GM18858 (cell line): Measurements from ENCODE around the gene CERK.

ENCODE experiments used
- ATAC-seq: cut with Tn5 transposase; IDR thresholded peaks from one replicate; pipeline ENCODE4 v1.9.1; 2021; ENCODE audit not compliant: unreplicated experiment

The CERK gene

GRCh38 chr22:46703171-46703995, 34.7 kb downstream of the CERK start:
- no peak for ATAC-seq

DNA sequence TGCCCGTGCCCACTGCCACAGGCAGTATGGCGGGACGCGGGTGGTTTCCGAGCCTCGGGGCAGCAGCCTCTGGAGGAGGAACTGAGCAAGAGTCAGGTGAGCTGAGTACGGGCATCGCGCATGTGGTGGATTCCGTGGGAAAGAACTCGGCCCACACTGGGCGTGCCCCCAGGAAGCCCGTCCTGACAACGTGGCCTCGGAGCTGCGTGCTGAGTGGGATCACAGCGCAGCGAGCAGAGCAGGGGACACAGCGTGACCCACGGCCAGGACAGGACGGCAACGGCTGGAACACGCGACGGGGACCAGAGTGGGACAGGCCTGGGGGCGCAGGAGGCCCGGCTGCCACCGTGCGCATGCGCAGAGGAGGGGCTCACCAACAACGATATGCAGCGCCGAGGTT, 36.8 kb downstream of the CERK start:
- ATAC-seq: no peak

GRCh38 chr22:46699091-46699490, 39.0 kb downstream of the CERK start:
- ATAC-seq: no peak

GRCh38 chr22:46697811-46698515, 40.1 kb downstream of the CERK start:
- ATAC-seq: no peak

- ATAC-seq: no peak
Measured at GRCh38 chr22:46696614-46697013, 41.4 kb downstream of the CERK start.

- ATAC-seq: no peak
Measured at GRCh38 chr22:46696229-46696518, 41.9 kb downstream of the CERK start.

DNA sequence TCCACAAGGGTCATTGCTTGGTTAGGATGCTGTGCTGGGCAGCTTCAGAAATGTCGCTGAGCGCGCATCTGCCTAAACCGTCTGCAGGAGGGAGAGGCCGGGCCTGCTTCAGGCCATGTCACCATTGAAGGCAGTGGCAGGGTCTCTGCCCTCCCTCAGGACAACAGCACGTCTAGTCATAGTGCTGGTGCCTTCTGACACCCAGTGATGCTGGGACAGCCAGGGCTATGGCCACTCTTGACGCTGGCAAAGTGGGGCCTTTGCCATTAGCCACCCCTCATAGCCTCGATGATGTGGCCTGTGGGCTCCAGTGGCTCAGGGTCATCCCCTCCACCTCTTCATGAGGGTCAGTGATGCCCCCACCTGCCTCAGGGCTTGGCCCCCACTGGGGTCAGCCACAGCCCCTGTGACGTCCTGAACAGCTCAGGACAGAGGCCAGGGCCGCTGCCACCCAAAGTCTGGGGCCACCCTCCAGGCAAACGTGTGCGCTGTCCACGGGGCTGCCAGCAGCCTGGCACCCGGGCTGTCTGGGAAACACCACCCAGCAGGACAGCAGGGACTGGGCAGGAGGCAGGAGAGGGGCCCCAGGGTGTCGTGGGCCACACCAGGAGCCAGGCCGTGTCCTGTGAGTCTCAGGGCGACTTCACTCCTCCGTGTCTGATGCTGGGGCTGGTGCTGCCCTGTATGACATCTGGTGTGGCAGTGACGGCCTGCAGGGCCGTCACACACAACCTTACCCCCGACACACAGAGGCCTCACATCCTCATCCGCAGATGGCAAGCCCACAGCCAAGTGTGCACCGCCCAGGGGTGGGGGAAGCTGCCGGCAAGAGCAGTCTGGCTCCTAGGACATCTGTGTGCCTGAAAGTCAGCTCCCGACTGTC, 42.5 kb downstream of the CERK start:
- no peak for ATAC-seq

DNA sequence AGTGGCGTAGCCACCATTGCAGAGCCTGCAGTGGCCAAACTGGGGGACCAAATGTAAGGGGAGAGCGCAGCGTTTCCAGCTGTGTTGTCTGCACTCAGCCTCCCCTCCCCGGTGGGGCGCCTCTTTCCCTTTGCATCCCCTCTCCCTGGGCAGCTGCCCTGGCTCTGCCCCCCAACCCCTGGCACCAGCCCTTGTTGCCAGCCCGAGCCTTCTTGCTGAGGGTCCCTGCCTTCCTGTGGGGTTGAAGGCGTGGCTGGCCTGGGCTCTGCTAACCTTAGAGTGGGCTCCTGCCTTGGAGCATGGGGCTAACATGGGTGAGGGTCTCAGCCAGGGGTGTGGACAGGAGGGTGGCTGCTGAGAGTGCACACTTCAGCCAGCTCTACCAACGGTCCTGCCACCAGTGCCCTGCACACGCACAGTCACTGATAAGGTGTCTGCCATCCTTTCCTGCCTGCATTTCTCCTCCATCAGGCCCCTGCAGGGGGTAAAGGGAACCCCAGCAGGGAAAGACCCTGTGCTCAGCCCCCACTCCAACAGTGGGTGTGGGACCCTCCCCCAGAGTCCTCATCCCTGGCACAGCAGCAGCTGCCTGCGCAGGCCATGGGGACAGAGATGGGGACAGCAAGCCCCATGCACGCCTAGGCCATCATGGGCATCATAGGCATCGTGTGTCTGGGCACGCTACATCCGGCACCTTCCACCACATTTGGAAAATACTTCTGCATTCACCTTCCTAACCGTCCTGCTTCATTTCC, 43.5 kb downstream of the CERK start:
- no peak for ATAC-seq

GRCh38 chr22:46693634-46694415, 44.2 kb downstream of the CERK start:
- no peak for ATAC-seq

GRCh38 chr22:46691571-46691970, 46.5 kb downstream of the CERK start:
- ATAC-seq: no peak

DNA sequence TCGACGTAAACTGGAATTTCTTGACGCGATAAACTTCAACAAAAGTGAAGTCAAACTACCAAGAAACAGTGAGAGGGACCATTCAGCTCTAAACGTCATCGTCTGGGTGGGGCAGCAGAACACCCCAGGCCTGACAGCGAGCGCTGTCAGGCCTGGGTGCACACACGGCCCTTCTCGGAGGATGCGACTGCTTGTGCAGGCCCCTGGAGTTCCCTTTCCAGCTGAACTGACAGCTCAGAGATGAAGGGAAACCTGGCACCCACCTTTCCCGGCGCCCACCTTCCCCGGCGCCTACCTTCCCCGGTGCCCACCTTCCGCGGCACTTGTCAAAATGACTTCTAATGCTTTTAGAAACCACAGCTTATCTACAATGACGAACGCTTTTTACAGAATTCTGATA, 47.9 kb downstream of the CERK start:
- no peak for ATAC-seq

DNA sequence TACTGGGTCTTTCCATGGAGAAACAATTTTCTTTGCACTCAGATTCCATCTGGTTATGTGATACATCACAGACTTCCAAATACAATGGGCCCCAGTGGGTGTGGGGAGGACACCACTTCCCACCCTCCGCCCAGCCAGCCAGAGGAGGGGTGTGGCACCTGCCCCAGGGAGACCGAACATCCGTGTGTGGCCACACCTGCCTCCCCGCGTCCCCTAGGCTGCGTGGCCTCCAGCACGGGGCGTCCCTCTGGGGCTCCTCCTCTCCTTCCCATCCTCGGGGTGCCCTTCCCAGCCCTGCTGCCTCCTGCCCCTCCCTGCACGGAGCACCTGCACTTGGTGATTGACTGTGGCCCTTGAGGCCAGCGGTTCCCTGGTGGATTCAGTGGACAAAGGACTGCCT, 49.1 kb downstream of the CERK start:
- no peak for ATAC-seq

GRCh38 chr22:46687460-46687859, 50.6 kb downstream of the CERK start:
- ATAC-seq: no peak

GRCh38 chr22:46687048-46687444, 51.0 kb downstream of the CERK start:
- ATAC-seq: no peak

- ATAC-seq: no peak
Measured at GRCh38 chr22:46686221-46687047, 51.6 kb downstream of the CERK start.

GRCh38 chr22:46684706-46685105, 53.3 kb downstream of the CERK start:
- peak; percentile 77 for ATAC-seq

- no peak for ATAC-seq
Measured at GRCh38 chr22:46682011-46682731, 55.9 kb downstream of the CERK start.

GRCh38 chr22:46681010-46681409, 57.0 kb downstream of the CERK start:
- ATAC-seq: no peak
